Liver (tissue), 9 donors: ENCODE measurements around the gene BANK1. TPM values are rescaled to one million over a fixed set of nuclear protein-coding genes. Genes with fewer than 3 reads are reported as not detected.

ENCODE experiments used
- DNase-seq: peaks from one replicate; pipeline ENCODE4 v3.0.0-alpha.2; 2017; ENCODE audit warnings: low spot score
- H3K27ac ChIP-seq, 2 donors: one replicate each; pipeline ENCODE4 v1.7.0; 2013; ENCODE audit warnings: inconsistent platforms in 2 of 2, low read length in 2 of 2, control low read depth in 1 of 2, low read depth in 1 of 2, mild to moderate bottlenecking in 1 of 2
- H3K27me3 ChIP-seq, 4 donors: one replicate each; pipeline versions ENCODE4 v1.6.1 to v1.7.0; 2013; ENCODE audit warnings: low read length in 3 of 4, inconsistent platforms in 1 of 4, mild to moderate bottlenecking in 1 of 4, moderate library complexity in 1 of 4; ENCODE audit not compliant: control insufficient read depth in 4 of 4, insufficient read depth in 4 of 4
- H3K36me3 ChIP-seq, 4 donors: one replicate each; pipeline versions ENCODE4 v1.6.1 to v1.7.0; 2013; ENCODE audit warnings: low read length in 3 of 4, mild to moderate bottlenecking in 3 of 4, low read depth in 1 of 4, moderate library complexity in 1 of 4; ENCODE audit not compliant: control insufficient read depth in 4 of 4, insufficient read depth in 3 of 4
- H3K4me1 ChIP-seq, 4 donors: one replicate each; pipeline versions ENCODE4 v1.6.1 to v1.7.0; 2013; ENCODE audit warnings: low read length in 3 of 4, mild to moderate bottlenecking in 3 of 4, moderate library complexity in 1 of 4; ENCODE audit not compliant: control insufficient read depth in 4 of 4, insufficient read depth in 4 of 4
- H3K4me3 ChIP-seq, 3 donors: one replicate each; pipeline versions ENCODE4 v1.6.1 to v1.7.0; 2013; ENCODE audit warnings: low read length in 3 of 3, control low read depth in 1 of 3, low read depth in 1 of 3, mild to moderate bottlenecking in 1 of 3
- H3K9ac ChIP-seq, 2 donors: one replicate each; pipeline ENCODE4 v1.7.0; 2013; ENCODE audit warnings: low read length in 2 of 2, mild to moderate bottlenecking in 2 of 2, moderate library complexity in 2 of 2, control low read depth in 1 of 2, low read depth in 1 of 2
- H3K9me3 ChIP-seq, 4 donors: one replicate each; pipeline versions ENCODE4 v1.6.1 to v1.7.0; 2013; ENCODE audit warnings: low read length in 3 of 4; ENCODE audit not compliant: control insufficient read depth in 4 of 4
- EGR1 ChIP-seq, 2 donors: IDR thresholded peaks; 2 replicates each; pipeline ENCODE4 v1.6.1; 2016 to 2018; ENCODE audit warnings: antibody characterized with exemption in 2 of 2, low read depth in 2 of 2
- FOXA1 ChIP-seq: IDR thresholded peaks from 2 replicates; pipeline ENCODE4 v1.6.1; 2016; ENCODE audit warnings: antibody characterized with exemption
- FOXA2 ChIP-seq: IDR thresholded peaks from 2 replicates; pipeline ENCODE4 v1.6.1; 2016; ENCODE audit warnings: antibody characterized with exemption
- GABPA ChIP-seq, 2 donors: IDR thresholded peaks in 1 of 2; conservative IDR thresholded peaks in 1 of 2; 2 replicates each; pipeline ENCODE4 v1.6.1; 2016; ENCODE audit warnings: antibody characterized with exemption in 2 of 2, mild to moderate bottlenecking in 1 of 2, moderate library complexity in 1 of 2
- HNF4A ChIP-seq, 2 donors: conservative IDR thresholded peaks; 2 replicates each; pipeline ENCODE4 v1.6.1; 2016; ENCODE audit warnings: antibody characterized with exemption in 2 of 2, mild to moderate bottlenecking in 2 of 2
- HNF4G ChIP-seq: IDR thresholded peaks from 2 replicates; pipeline ENCODE4 v1.6.1; 2016; ENCODE audit warnings: antibody characterized with exemption
- JUND ChIP-seq, 2 donors: IDR thresholded peaks; 2 replicates each; pipeline ENCODE4 v1.6.1; 2016; ENCODE audit warnings: antibody characterized with exemption in 2 of 2
- NR2F2 ChIP-seq: IDR thresholded peaks from 2 replicates; pipeline ENCODE4 v1.6.1; 2016; ENCODE audit warnings: antibody characterized with exemption
- RAD21 ChIP-seq, 2 donors: IDR thresholded peaks; 2 replicates each; pipeline ENCODE4 v1.6.1; 2016; ENCODE audit warnings: antibody characterized with exemption in 2 of 2, mild to moderate bottlenecking in 2 of 2
- RXRA ChIP-seq, 2 donors: IDR thresholded peaks; 2 replicates each; pipeline ENCODE4 v1.6.1; 2017 to 2018; ENCODE audit warnings: antibody characterized with exemption in 2 of 2, mild to moderate bottlenecking in 1 of 2
- SP1 ChIP-seq: IDR thresholded peaks from 2 replicates; pipeline ENCODE4 v1.6.1; 2018; ENCODE audit warnings: antibody characterized with exemption, mild to moderate bottlenecking
- TAF1 ChIP-seq: conservative IDR thresholded peaks from 2 replicates; pipeline ENCODE4 v1.6.1; 2016; ENCODE audit warnings: antibody characterized with exemption, mild to moderate bottlenecking
- YY1 ChIP-seq: IDR thresholded peaks from 2 replicates; pipeline ENCODE4 v1.6.1; 2016; ENCODE audit warnings: antibody characterized with exemption, mild to moderate bottlenecking
- WGBS: extraction: QIAGEN DNeasy Blood & Tissue Kit; methylation state at CpG from one replicate; pipeline ENCODE4 v1.1.7; 2013; 5-methylcytosine and 5-hydroxymethylcytosine counted together
- polyA plus RNA-seq, 2 donors: library from polyadenylated mRNA; stranded (reverse) in 1 of 2; unstranded in 1 of 2; fragments of 200-250 nt in 1 of 2; fragments of >200 nt in 1 of 2; fragmentation: Nextera tagmentation in 1 of 2; extraction: Ambion mirVana in 1 of 2; gene quantifications; one replicate each; pipeline versions ENCODE4 v1.2.1 to v1.2.3, GENCODE V29; 2013 to 2015
- total RNA-seq, 2 donors: library from RNA; depleted of rRNA; stranded (reverse); fragments of >200 nt; gene quantifications; one replicate each; pipeline ENCODE4 v1.2.3, GENCODE V29; 2014
- TF ChIP-seq, protein P1 (sequence below): fragments of 150-350 bp; IDR thresholded peaks from 2 replicates; pipeline ENCODE4 v1.5.1; 2017; ENCODE audit warnings: improper control_type of control experiment, low read depth, low read length; ENCODE audit not compliant: missing input control
- TF ChIP-seq, protein P2 (sequence below): IDR thresholded peaks from 2 replicates; pipeline ENCODE4 v1.6.1; 2016; ENCODE audit warnings: antibody characterized with exemption
- TF ChIP-seq, protein P3 (sequence below): IDR thresholded peaks from 2 replicates; pipeline ENCODE4 v1.6.1; 2016; ENCODE audit warnings: antibody characterized with exemption
- TF ChIP-seq, protein P4 (sequence below): IDR thresholded peaks from 2 replicates; pipeline ENCODE4 v1.6.1; 2016; ENCODE audit warnings: antibody characterized with exemption, mild to moderate bottlenecking
- TF ChIP-seq, protein P5 (sequence below): IDR thresholded peaks from 2 replicates; pipeline ENCODE4 v1.6.1; 2016; ENCODE audit warnings: antibody characterized with exemption
- donor health status: healthy.
- donor health status: healthy.
- donor health status: healthy.
- donor health status: healthy.
- donor health status: healthy.

The BANK1 gene
- total and polyA plus RNA-seq, 4 donors: 0.06 to 1.7 (median 0.35) TPM

DNA sequence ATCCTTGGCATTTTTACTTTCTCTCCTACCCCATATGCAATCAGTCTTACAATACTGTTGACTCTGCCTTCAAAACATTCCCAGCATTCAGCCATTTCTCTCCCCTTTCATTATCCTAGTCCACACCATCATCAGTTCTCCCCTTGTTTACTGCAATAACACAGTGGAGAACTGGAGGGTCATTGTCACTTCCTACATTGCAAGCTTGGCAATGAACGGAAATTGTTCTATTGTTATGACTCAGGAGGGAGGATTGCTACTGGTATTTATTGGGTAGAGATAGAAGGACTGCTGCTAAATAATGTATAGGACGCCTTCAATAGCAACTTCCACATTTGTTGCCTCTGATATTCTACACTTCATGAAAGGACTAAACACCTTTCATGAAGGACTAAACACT is 231.8 kb downstream of the BANK1 start:
- Histone ChIP-seq H3K9ac (no peak overlapping the region), H3K36me3 (no peaks in the 10 kb centered on the region), H3K27me3 (no peaks in the 10 kb centered on the region), H3K4me3 (no peak overlapping the region), H3K4me1 (no peaks in the 10 kb centered on the region), H3K9me3 (no peaks in the 10 kb centered on the region), H3K27ac (no peak overlapping the region)
- DNase-seq: no peak
- WGBS: 71% methylated on average over 2 of the region's 2 CpGs
- TF ChIP-seq YY1: no peak
- TF ChIP-seq, protein P1, sequence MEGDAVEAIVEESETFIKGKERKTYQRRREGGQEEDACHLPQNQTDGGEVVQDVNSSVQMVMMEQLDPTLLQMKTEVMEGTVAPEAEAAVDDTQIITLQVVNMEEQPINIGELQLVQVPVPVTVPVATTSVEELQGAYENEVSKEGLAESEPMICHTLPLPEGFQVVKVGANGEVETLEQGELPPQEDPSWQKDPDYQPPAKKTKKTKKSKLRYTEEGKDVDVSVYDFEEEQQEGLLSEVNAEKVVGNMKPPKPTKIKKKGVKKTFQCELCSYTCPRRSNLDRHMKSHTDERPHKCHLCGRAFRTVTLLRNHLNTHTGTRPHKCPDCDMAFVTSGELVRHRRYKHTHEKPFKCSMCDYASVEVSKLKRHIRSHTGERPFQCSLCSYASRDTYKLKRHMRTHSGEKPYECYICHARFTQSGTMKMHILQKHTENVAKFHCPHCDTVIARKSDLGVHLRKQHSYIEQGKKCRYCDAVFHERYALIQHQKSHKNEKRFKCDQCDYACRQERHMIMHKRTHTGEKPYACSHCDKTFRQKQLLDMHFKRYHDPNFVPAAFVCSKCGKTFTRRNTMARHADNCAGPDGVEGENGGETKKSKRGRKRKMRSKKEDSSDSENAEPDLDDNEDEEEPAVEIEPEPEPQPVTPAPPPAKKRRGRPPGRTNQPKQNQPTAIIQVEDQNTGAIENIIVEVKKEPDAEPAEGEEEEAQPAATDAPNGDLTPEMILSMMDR: no peak
- TF ChIP-seq HNF4A (conservative IDR thresholded peaks at IDR 0.05): no peak
- no peak for TF ChIP-seq SP1
- TF ChIP-seq, protein P2, sequence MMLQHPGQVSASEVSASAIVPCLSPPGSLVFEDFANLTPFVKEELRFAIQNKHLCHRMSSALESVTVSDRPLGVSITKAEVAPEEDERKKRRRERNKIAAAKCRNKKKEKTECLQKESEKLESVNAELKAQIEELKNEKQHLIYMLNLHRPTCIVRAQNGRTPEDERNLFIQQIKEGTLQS: no peak
- no peak for TF ChIP-seq EGR1 (IDR thresholded peaks at IDR 0.05; ENCODE audit: low read depth in 2 of 2)
- TF ChIP-seq GABPA (IDR thresholded peaks at IDR 0.05 in 1 of 2, conservative IDR thresholded peaks at IDR 0.05 in 1 of 2): no peak
- TF ChIP-seq, protein P3, sequence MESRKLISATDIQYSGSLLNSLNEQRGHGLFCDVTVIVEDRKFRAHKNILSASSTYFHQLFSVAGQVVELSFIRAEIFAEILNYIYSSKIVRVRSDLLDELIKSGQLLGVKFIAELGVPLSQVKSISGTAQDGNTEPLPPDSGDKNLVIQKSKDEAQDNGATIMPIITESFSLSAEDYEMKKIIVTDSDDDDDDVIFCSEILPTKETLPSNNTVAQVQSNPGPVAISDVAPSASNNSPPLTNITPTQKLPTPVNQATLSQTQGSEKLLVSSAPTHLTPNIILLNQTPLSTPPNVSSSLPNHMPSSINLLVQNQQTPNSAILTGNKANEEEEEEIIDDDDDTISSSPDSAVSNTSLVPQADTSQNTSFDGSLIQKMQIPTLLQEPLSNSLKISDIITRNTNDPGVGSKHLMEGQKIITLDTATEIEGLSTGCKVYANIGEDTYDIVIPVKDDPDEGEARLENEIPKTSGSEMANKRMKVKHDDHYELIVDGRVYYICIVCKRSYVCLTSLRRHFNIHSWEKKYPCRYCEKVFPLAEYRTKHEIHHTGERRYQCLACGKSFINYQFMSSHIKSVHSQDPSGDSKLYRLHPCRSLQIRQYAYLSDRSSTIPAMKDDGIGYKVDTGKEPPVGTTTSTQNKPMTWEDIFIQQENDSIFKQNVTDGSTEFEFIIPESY: no peak
- TF ChIP-seq, protein P4, sequence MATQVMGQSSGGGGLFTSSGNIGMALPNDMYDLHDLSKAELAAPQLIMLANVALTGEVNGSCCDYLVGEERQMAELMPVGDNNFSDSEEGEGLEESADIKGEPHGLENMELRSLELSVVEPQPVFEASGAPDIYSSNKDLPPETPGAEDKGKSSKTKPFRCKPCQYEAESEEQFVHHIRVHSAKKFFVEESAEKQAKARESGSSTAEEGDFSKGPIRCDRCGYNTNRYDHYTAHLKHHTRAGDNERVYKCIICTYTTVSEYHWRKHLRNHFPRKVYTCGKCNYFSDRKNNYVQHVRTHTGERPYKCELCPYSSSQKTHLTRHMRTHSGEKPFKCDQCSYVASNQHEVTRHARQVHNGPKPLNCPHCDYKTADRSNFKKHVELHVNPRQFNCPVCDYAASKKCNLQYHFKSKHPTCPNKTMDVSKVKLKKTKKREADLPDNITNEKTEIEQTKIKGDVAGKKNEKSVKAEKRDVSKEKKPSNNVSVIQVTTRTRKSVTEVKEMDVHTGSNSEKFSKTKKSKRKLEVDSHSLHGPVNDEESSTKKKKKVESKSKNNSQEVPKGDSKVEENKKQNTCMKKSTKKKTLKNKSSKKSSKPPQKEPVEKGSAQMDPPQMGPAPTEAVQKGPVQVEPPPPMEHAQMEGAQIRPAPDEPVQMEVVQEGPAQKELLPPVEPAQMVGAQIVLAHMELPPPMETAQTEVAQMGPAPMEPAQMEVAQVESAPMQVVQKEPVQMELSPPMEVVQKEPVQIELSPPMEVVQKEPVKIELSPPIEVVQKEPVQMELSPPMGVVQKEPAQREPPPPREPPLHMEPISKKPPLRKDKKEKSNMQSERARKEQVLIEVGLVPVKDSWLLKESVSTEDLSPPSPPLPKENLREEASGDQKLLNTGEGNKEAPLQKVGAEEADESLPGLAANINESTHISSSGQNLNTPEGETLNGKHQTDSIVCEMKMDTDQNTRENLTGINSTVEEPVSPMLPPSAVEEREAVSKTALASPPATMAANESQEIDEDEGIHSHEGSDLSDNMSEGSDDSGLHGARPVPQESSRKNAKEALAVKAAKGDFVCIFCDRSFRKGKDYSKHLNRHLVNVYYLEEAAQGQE: no peak
- no peak for TF ChIP-seq NR2F2
- TF ChIP-seq JUND (IDR thresholded peaks at IDR 0.05): no peak
- TF ChIP-seq TAF1: no peak
- TF ChIP-seq FOXA2: no peak
- TF ChIP-seq RAD21 (IDR thresholded peaks at IDR 0.05): no peak
- no peak for TF ChIP-seq FOXA1
- TF ChIP-seq, protein P5, sequence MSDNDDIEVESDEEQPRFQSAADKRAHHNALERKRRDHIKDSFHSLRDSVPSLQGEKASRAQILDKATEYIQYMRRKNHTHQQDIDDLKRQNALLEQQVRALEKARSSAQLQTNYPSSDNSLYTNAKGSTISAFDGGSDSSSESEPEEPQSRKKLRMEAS: no peak
- TF ChIP-seq HNF4G: no peak
- TF ChIP-seq RXRA (IDR thresholded peaks at IDR 0.05): no peak

DNA sequence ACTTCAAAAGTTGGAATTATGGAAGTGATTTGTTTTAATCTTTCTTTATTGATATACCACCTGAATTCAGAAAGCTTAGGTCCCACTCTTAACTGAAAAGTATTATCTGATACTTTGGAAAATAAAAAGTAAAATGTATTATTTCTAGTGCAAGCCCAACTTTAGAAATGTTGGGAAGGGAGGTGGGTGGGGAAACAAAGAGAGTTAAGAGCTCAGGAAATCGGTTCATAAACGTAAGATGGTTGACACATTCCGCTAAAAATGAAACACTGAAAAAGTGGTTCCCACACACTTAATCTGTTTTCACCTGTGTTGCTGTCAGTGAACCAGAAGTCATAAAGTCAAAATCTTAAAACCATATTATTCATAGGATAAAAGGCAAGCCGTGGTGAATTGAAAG is 237.4 kb downstream of the BANK1 start:
- Histone ChIP-seq H3K27ac (no peak overlapping the region), H3K9me3 (no peaks in the 10 kb centered on the region), H3K4me3 (no peak overlapping the region), H3K4me1 (no peaks in the 10 kb centered on the region), H3K36me3 (no peaks in the 10 kb centered on the region), H3K27me3 (no peaks in the 10 kb centered on the region), H3K9ac (no peak overlapping the region)
- DNase-seq: no peak
- TF ChIP-seq, protein P1: no peak
- TF ChIP-seq TAF1: no peak
- 88% methylated on average over 4 of the region's 4 CpGs for WGBS
